HepG2 (cell line): ENCODE results near the gene AEN. TPM values are rescaled to one million over a fixed set of nuclear protein-coding genes. Genes with fewer than 3 reads are reported as not detected.
A peak's percentile ranks its signal among the peaks of the same experiment; 100 is the strongest.

ENCODE experiments used
- BRCA1 ChIP-seq: sonication (generic); formaldehyde crosslinking; IDR thresholded peaks from 2 replicates; pipeline ENCODE4 v1.4.0; 2020; ENCODE audit warnings: missing genetic modification reagents
- CHD4 ChIP-seq: fragments of 200-600 bp; sonication (generic); IDR thresholded peaks from 2 replicates; pipeline ENCODE4 v1.7.0; 2017; ENCODE audit warnings: mild to moderate bottlenecking, low read length, borderline replicate concordance
- GABPA ChIP-seq, 2 experiments: IDR thresholded peaks; 2 replicates each; pipeline ENCODE4 v1.6.1; 2011 to 2016; ENCODE audit warnings: low read depth in 2 of 2, low read length in 1 of 2, missing biosample characterization in 1 of 2, missing genetic modification characterization in 1 of 2
- HHEX ChIP-seq: IDR thresholded peaks from 2 replicates; pipeline ENCODE4 v1.6.1; 2016; ENCODE audit warnings: control low read depth
- MAFF ChIP-seq: IDR thresholded peaks from 2 replicates; pipeline ENCODE4 v1.6.1; 2011; ENCODE audit warnings: low read depth, low read length, improper control_type of control experiment
- NKX3-1 ChIP-seq: sonication (generic); formaldehyde crosslinking; IDR thresholded peaks from 2 replicates; pipeline ENCODE4 v1.5.0; 2020; ENCODE audit warnings: missing genetic modification reagents
- PHB2 ChIP-seq: fragments of 450-650 bp; IDR thresholded peaks from 2 replicates; pipeline ENCODE4 v1.6.1; 2018; ENCODE audit not compliant: partially characterized antibody
- SMAD9 ChIP-seq: sonication (generic); formaldehyde crosslinking; IDR thresholded peaks from 2 replicates; pipeline ENCODE4 v1.5.1; 2020; ENCODE audit warnings: mild to moderate bottlenecking, missing genetic modification reagents
- TOPORS ChIP-seq: sonication (generic); formaldehyde crosslinking; IDR thresholded peaks from 2 replicates; pipeline ENCODE4 v1.8.0; 2023; ENCODE audit warnings: mild to moderate bottlenecking, missing genetic modification reagents
- TP53 ChIP-seq: sonication (generic); formaldehyde crosslinking; conservative IDR thresholded peaks from 2 replicates; pipeline ENCODE4 v1.4.0; 2020; ENCODE audit warnings: missing genetic modification reagents
- ZNF160 ChIP-seq: sonication (generic); formaldehyde crosslinking; IDR thresholded peaks from 2 replicates; pipeline ENCODE4 v1.8.0; 2022; ENCODE audit warnings: mild to moderate bottlenecking, inconsistent platforms, missing genetic modification reagents
- ZNF235 ChIP-seq: sonication (generic); formaldehyde crosslinking; IDR thresholded peaks from 2 replicates; pipeline ENCODE4 v1.8.1; 2023; ENCODE audit warnings: mild to moderate bottlenecking, missing genetic modification reagents, borderline replicate concordance
- ZNF253 ChIP-seq: sonication (generic); formaldehyde crosslinking; IDR thresholded peaks from 2 replicates; pipeline ENCODE4 v1.8.0; 2022; ENCODE audit warnings: mild to moderate bottlenecking, missing genetic modification reagents, borderline replicate concordance
- ZNF883 ChIP-seq: sonication (generic); formaldehyde crosslinking; IDR thresholded peaks from 2 replicates; pipeline ENCODE4 v1.5.1; 2020; ENCODE audit warnings: mild to moderate bottlenecking, missing genetic modification reagents; ENCODE audit errors: not compliant biosample characterization
- ZSCAN30 ChIP-seq: sonication (generic); formaldehyde crosslinking; IDR thresholded peaks from 2 replicates; pipeline ENCODE4 v1.5.0; 2020; ENCODE audit warnings: mild to moderate bottlenecking, missing genetic modification reagents
- polyA plus RNA-seq, 8 experiments: library from polyadenylated mRNA; depleted of rRNA in 3 of 8; stranded (reverse) in 7 of 8; unstranded in 1 of 8; fragments of >200 nt; fragmentation: Illumina TruSeq in 4 of 8; extraction: Trizol in 4 of 8; gene quantifications; 2 replicates each; pipeline versions ENCODE4 v1.2.1 to v1.2.3, GENCODE V29; 2011 to 2016; ENCODE audit warnings: low read depth in 4 of 8, missing spikeins in 1 of 8, mixed read lengths in 1 of 8; ENCODE audit not compliant: insufficient read depth in 1 of 8
- total RNA-seq, 5 experiments: library from RNA; depleted of rRNA; stranded (reverse); fragments of >200 nt; fragmentation: Illumina TruSeq; extraction: Trizol; gene quantifications; 2 replicates each; pipeline ENCODE4 v1.2.3, GENCODE V29; 2016; ENCODE audit warnings: low read depth in 1 of 5
- TF ChIP-seq, protein P1 (sequence below): sonication (generic); formaldehyde crosslinking; IDR thresholded peaks from 2 replicates; pipeline ENCODE4 v1.5.1; 2020; ENCODE audit warnings: missing genetic modification reagents, mild to moderate bottlenecking, borderline replicate concordance
- TF ChIP-seq, protein P2 (sequence below): sonication (generic); formaldehyde crosslinking; IDR thresholded peaks from 2 replicates; pipeline ENCODE4 v1.5.0; 2020; ENCODE audit warnings: mild to moderate bottlenecking, missing genetic modification reagents, borderline replicate concordance
- TF ChIP-seq, protein P3 (sequence below): sonication (generic); formaldehyde crosslinking; IDR thresholded peaks from 2 replicates; pipeline ENCODE4 v1.5.0; 2020; ENCODE audit warnings: missing genetic modification reagents, mild to moderate bottlenecking, borderline replicate concordance

The AEN gene
- total and polyA plus RNA-seq, 2 of the 13 experiments (the other 11 are each of a cell fraction or from before 2014, with no cell fraction given): 51.3 to 118 TPM

DNA sequence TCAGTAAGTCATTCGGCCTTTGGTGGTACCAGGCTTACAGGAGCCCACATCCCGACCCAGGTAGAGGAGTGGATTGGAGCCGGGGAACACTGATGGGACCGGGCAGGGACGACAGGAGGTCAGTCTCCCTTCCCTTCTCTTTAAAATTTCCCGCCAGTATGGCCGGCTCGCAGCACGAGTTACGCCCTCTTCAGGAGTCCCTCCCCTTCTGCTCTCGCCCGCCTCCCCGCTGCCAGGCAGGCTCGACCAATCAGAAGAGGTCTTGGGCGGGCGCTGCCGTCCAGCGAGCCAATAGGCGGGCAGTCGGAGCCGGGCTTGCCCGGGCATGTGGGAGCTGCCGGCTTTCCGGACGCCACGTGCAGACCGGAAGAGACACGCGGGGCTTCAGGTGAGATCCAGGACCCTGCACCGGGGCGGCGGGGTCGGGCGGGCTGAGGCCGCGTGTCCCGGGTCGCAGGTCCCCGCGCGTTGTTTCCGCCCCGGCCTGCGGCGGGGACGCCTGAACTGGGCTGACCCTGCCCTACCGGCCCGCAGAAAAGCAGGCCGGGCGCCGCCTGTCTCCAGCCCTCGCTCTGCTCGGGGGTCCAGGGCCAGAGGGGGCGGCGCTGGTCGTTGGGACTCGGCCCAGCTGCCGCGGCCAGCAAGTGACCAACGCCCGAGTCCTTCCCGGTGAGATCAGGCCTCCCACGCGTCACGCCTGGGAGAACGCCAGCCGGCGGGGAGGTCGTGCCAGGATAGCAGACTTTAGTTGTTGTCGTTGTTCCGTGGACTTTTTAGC lies at the start of gene AEN (continued):
- no peak for TF ChIP-seq CHD4
- peak; percentile 49; the same call in 1 of the 2 replicates for TF ChIP-seq TOPORS (CRISPR knock-in tag)
- no peak for TF ChIP-seq ZNF235 (CRISPR knock-in tag)
- TF ChIP-seq SMAD9 (CRISPR knock-in tag): no peak
- TF ChIP-seq GABPA (IDR thresholded peaks at IDR 0.05; ENCODE audit: low read depth, low read length): peak; percentile 56
- TF ChIP-seq GABPA (CRISPR knock-in tag; IDR thresholded peaks at IDR 0.05; ENCODE audit: low read depth): peak; percentile 75
- TF ChIP-seq, protein P1, sequence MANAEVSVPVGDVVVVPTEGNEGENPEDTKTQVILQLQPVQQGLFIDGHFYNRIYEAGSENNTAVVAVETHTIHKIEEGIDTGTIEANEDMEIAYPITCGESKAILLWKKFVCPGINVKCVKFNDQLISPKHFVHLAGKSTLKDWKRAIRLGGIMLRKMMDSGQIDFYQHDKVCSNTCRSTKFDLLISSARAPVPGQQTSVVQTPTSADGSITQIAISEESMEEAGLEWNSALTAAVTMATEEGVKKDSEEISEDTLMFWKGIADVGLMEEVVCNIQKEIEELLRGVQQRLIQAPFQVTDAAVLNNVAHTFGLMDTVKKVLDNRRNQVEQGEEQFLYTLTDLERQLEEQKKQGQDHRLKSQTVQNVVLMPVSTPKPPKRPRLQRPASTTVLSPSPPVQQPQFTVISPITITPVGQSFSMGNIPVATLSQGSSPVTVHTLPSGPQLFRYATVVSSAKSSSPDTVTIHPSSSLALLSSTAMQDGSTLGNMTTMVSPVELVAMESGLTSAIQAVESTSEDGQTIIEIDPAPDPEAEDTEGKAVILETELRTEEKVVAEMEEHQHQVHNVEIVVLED (CRISPR knock-in tag): peak; percentile 70; the same call in 1 of the 2 replicates
- TF ChIP-seq, protein P2, sequence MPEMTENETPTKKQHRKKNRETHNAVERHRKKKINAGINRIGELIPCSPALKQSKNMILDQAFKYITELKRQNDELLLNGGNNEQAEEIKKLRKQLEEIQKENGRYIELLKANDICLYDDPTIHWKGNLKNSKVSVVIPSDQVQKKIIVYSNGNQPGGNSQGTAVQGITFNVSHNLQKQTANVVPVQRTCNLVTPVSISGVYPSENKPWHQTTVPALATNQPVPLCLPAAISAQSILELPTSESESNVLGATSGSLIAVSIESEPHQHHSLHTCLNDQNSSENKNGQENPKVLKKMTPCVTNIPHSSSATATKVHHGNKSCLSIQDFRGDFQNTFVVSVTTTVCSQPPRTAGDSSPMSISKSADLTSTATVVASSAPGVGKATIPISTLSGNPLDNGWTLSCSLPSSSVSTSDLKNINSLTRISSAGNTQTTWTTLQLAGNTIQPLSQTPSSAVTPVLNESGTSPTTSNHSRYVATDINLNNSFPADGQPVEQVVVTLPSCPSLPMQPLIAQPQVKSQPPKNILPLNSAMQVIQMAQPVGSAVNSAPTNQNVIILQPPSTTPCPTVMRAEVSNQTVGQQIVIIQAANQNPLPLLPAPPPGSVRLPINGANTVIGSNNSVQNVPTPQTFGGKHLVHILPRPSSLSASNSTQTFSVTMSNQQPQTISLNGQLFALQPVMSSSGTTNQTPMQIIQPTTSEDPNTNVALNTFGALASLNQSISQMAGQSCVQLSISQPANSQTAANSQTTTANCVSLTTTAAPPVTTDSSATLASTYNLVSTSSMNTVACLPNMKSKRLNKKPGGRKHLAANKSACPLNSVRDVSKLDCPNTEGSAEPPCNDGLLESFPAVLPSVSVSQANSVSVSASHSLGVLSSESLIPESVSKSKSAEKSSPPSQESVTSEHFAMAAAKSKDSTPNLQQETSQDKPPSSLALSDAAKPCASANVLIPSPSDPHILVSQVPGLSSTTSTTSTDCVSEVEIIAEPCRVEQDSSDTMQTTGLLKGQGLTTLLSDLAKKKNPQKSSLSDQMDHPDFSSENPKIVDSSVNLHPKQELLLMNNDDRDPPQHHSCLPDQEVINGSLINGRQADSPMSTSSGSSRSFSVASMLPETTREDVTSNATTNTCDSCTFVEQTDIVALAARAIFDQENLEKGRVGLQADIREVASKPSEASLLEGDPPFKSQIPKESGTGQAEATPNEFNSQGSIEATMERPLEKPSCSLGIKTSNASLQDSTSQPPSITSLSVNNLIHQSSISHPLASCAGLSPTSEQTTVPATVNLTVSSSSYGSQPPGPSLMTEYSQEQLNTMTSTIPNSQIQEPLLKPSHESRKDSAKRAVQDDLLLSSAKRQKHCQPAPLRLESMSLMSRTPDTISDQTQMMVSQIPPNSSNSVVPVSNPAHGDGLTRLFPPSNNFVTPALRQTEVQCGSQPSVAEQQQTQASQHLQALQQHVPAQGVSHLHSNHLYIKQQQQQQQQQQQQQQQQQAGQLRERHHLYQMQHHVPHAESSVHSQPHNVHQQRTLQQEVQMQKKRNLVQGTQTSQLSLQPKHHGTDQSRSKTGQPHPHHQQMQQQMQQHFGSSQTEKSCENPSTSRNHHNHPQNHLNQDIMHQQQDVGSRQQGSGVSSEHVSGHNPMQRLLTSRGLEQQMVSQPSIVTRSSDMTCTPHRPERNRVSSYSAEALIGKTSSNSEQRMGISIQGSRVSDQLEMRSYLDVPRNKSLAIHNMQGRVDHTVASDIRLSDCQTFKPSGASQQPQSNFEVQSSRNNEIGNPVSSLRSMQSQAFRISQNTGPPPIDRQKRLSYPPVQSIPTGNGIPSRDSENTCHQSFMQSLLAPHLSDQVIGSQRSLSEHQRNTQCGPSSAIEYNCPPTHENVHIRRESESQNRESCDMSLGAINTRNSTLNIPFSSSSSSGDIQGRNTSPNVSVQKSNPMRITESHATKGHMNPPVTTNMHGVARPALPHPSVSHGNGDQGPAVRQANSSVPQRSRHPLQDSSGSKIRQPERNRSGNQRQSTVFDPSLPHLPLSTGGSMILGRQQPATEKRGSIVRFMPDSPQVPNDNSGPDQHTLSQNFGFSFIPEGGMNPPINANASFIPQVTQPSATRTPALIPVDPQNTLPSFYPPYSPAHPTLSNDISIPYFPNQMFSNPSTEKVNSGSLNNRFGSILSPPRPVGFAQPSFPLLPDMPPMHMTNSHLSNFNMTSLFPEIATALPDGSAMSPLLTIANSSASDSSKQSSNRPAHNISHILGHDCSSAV (CRISPR knock-in tag): 0 out of 2 replicates have a peak, but pooled peaks have one; percentile 51
- TF ChIP-seq TP53: peak; percentile 100
- peak; percentile 69; the same call in 1 of the 2 replicates for TF ChIP-seq NKX3-1
- TF ChIP-seq, protein P3, sequence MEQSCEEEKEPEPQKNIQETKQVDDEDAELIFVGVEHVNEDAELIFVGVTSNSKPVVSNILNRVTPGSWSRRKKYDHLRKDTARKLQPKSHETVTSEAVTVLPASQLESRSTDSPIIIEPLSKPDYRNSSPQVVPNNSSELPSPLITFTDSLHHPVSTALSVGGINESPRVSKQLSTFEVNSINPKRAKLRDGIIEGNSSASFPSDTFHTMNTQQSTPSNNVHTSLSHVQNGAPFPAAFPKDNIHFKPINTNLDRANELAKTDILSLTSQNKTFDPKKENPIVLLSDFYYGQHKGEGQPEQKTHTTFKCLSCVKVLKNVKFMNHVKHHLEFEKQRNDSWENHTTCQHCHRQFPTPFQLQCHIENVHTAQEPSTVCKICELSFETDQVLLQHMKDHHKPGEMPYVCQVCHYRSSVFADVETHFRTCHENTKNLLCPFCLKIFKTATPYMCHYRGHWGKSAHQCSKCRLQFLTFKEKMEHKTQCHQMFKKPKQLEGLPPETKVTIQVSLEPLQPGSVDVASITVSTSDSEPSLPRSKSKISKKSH (CRISPR knock-in tag): peak; percentile 81
- no peak for TF ChIP-seq PHB2
- TF ChIP-seq ZSCAN30 (CRISPR knock-in tag): no peak
- peak; percentile 79 for TF ChIP-seq ZNF883 (CRISPR knock-in tag)
- peak; percentile 65 for TF ChIP-seq ZNF253 (CRISPR knock-in tag)
- TF ChIP-seq HHEX (CRISPR knock-in tag): no peak
- TF ChIP-seq BRCA1: no peak
- TF ChIP-seq MAFF: no peak
- 0 out of 2 replicates have a peak, but pooled peaks have one; percentile 41 for TF ChIP-seq ZNF160
